Natural killer cell (primary cell): ENCODE data around the gene ESR2. TPM values are rescaled to one million over a fixed set of nuclear protein-coding genes. Genes with fewer than 3 reads are reported as not detected.

Experiments
- ATAC-seq, 3 donors: fragments of 150-1000 bp in 2 of 3; fragments of 200-7000 bp in 1 of 3; cut with Tn5 transposase; 1 replicate in 1 of 3; 2 replicates in 2 of 3; pipeline ENCODE4 v1.10.0; 2021; ENCODE audit warnings: mild to moderate bottlenecking in 2 of 3, moderate library complexity in 2 of 3
- DNase-seq, 2 donors: peaks; one replicate each; pipeline versions ENCODE4 v3.0.0 to v3.0.0-alpha.2; 2013 to 2021; ENCODE audit warnings: mixed read lengths in 1 of 2
- H3K27ac ChIP-seq: one replicate; pipeline ENCODE4 v1.5.1; 2013; ENCODE audit warnings: mild to moderate bottlenecking, low read length
- H3K27me3 ChIP-seq: one replicate; pipeline ENCODE4 v1.6.1; 2013; ENCODE audit warnings: low read length; ENCODE audit not compliant: control insufficient read depth, insufficient read depth
- H3K36me3 ChIP-seq: one replicate; pipeline ENCODE4 v1.6.1; 2013; ENCODE audit warnings: low read length; ENCODE audit not compliant: control insufficient read depth, insufficient read depth
- H3K4me1 ChIP-seq: one replicate; pipeline ENCODE4 v1.6.1; 2013; ENCODE audit warnings: low read length; ENCODE audit not compliant: control insufficient read depth, insufficient read depth
- H3K4me3 ChIP-seq: one replicate; pipeline ENCODE4 v1.5.1; 2013; ENCODE audit warnings: low read length
- H3K9me3 ChIP-seq: one replicate; pipeline ENCODE4 v1.6.1; 2013; ENCODE audit warnings: low read length; ENCODE audit not compliant: control insufficient read depth, insufficient read depth
- H3K27ac Mint-ChIP-seq, 2 donors: one replicate each; pipeline ENCODE4 v1.8.0; 2022; ENCODE audit warnings: mild to moderate bottlenecking in 2 of 2, mixed read lengths in 2 of 2, moderate library complexity in 1 of 2
- H3K27me3 Mint-ChIP-seq, 2 donors: one replicate each; pipeline ENCODE4 v1.8.0; 2022; ENCODE audit warnings: low read depth in 2 of 2, mixed read lengths in 2 of 2
- H3K36me3 Mint-ChIP-seq: one replicate; pipeline ENCODE4 v1.8.0; 2022; ENCODE audit warnings: mixed read lengths
- H3K4me1 Mint-ChIP-seq, 2 donors: one replicate each; pipeline ENCODE4 v1.8.0; 2022; ENCODE audit warnings: mixed read lengths in 2 of 2
- H3K4me3 Mint-ChIP-seq: one replicate; pipeline ENCODE4 v1.8.0; 2022; ENCODE audit warnings: mild to moderate bottlenecking, moderate library complexity, mixed read lengths
- H3K9me3 Mint-ChIP-seq, 2 donors: one replicate each; pipeline ENCODE4 v1.8.0; 2022; ENCODE audit warnings: mixed read lengths in 2 of 2
- CTCF ChIP-seq: fragments of 200-600 bp; IDR thresholded peaks from one replicate; pipeline ENCODE4 v1.8.0; 2022; ENCODE audit warnings: antibody characterized with exemption
- WGBS: methylation state at CpG from one replicate; pipeline ENCODE4 v1.1.7; 2013; ENCODE audit warnings: missing lambda C conversion rate; ENCODE audit not compliant: insufficient coverage; 5-methylcytosine and 5-hydroxymethylcytosine counted together
- intact Hi-C: fragments of 100-400 bp; cut with micrococcal nuclease; formaldehyde crosslinking; loops from one replicate; pipeline ENCODE4 v1.14.2; 2022
- total RNA-seq, 4 donors: library from RNA; stranded (reverse); fragments of 120-200 nt in 1 of 4; gene quantifications; one replicate each; pipeline versions ENCODE4 v1.2.3 to v1.2.4, GENCODE V29; 2013 to 2022

The ESR2 gene
- total RNA-seq, 3 donors from 2014 or later (not counting 1 experiment from before 2014, with no cell fraction given): 0.53 TPM; not detected in 2

GRCh38 chr14:64278458-64278857 is 15.7 kb downstream of the ESR2 start:
- 96% methylated on average over 2 of the region's 2 CpGs for WGBS
- intact Hi-C loops: no loop called here
- no peaks in the 10 kb centered on the region for H3K9me3 ChIP-seq
- no peaks in the 10 kb centered on the region for H3K27me3 ChIP-seq
- no peak overlapping the region for H3K4me3 ChIP-seq
- no peak overlapping the region for H3K27ac ChIP-seq
- TF ChIP-seq CTCF: no peak
- no peak for DNase-seq
- H3K27me3 Mint-ChIP-seq: peaks cover 6 to 19% of the 10 kb centered on the region in 2 donors
- no peak for ATAC-seq
- H3K4me1 Mint-ChIP-seq: peaks cover 4 to 7% of the 10 kb centered on the region in 2 donors
- H3K27ac Mint-ChIP-seq: no peak overlapping the region
- peaks cover 5% of the 10 kb centered on the region for H3K36me3 Mint-ChIP-seq
- H3K36me3 ChIP-seq: no peaks in the 10 kb centered on the region
- H3K9me3 Mint-ChIP-seq: no peaks in the 10 kb centered on the region
- no peak overlapping the region for H3K4me3 Mint-ChIP-seq
- H3K4me1 ChIP-seq: peaks cover 4% of the 10 kb centered on the region

GRCh38 chr14:64272019-64272418 is 22.2 kb downstream of the ESR2 start:
- no peaks in the 10 kb centered on the region for H3K4me1 ChIP-seq
- DNase-seq: no peak
- Mint-ChIP-seq H3K27ac (no peak overlapping the region), H3K4me3 (no peak overlapping the region), H3K4me1 (peaks cover 0 to 5% of the 10 kb centered on the region in 2 donors), H3K27me3 (peaks cover 6 to 33% of the 10 kb centered on the region in 2 donors), H3K9me3 (no peaks in the 10 kb centered on the region), H3K36me3 (peaks cover 7% of the 10 kb centered on the region)
- H3K36me3 ChIP-seq: no peaks in the 10 kb centered on the region
- TF ChIP-seq CTCF: no peak
- ATAC-seq: no peak
- H3K27ac ChIP-seq: no peak overlapping the region
- no peaks in the 10 kb centered on the region for H3K9me3 ChIP-seq
- no peak overlapping the region for H3K4me3 ChIP-seq
- intact Hi-C loops: no loop called here
- H3K27me3 ChIP-seq: no peaks in the 10 kb centered on the region

- ATAC-seq (peak in 1 of 3 donors; percentile 39), DNase-seq (peak in 1 of 2 donors; percentile 17)
- H3K36me3 Mint-ChIP-seq: no peaks in the 10 kb centered on the region
- Histone ChIP-seq H3K4me1 (no peaks in the 10 kb centered on the region), H3K27ac (no peak overlapping the region), H3K27me3 (no peaks in the 10 kb centered on the region), H3K9me3 (no peaks in the 10 kb centered on the region), H3K4me3 (no peak overlapping the region), H3K36me3 (no peaks in the 10 kb centered on the region)
- no peaks in the 10 kb centered on the region for H3K27me3 Mint-ChIP-seq
- no peak for TF ChIP-seq CTCF
- peaks cover 0 to 11% of the 10 kb centered on the region in 2 donors for H3K4me1 Mint-ChIP-seq
- no peaks in the 10 kb centered on the region for H3K9me3 Mint-ChIP-seq
- WGBS: 73% methylated on average over 2 of the region's 2 CpGs
- intact Hi-C loops: no loop called here
- H3K27ac Mint-ChIP-seq: no peak overlapping the region
- H3K4me3 Mint-ChIP-seq: no peak overlapping the region
Measured at GRCh38 chr14:64266239-64266638, 27.9 kb downstream of the ESR2 start.

- TF ChIP-seq CTCF: no peak
- ATAC-seq (no peak), DNase-seq (no peak)
- H3K9me3 ChIP-seq: no peaks in the 10 kb centered on the region
- Mint-ChIP-seq H3K36me3 (no peaks in the 10 kb centered on the region), H3K4me3 (no peak overlapping the region), H3K27me3 (no peaks in the 10 kb centered on the region), H3K9me3 (no peaks in the 10 kb centered on the region), H3K27ac (no peak overlapping the region), H3K4me1 (peaks cover 0 to 11% of the 10 kb centered on the region in 2 donors)
- no peak overlapping the region for H3K27ac ChIP-seq
- no peak overlapping the region for H3K4me3 ChIP-seq
- H3K36me3 ChIP-seq: no peaks in the 10 kb centered on the region
- H3K4me1 ChIP-seq: no peaks in the 10 kb centered on the region
- no peaks in the 10 kb centered on the region for H3K27me3 ChIP-seq
- intact Hi-C loops: no loop called here
- WGBS: 84% methylated on average over 1 of the region's 1 CpG
Measured at GRCh38 chr14:64265222-64265621, 28.9 kb downstream of the ESR2 start.
